Muscle of back (tissue), 11 donors: ENCODE measurements around the gene PHLDB2. TPM values are rescaled to one million over a fixed set of nuclear protein-coding genes. Genes with fewer than 3 reads are reported as not detected.
A peak's percentile ranks its signal among the peaks of the same experiment; 100 is the strongest.

ENCODE experiments used
- DNase-seq, 3 donors: peaks; one replicate each; pipeline versions ENCODE4 v3.0.0 to v3.0.0-alpha.2; 2013
- polyA plus RNA-seq, 10 donors: library from polyadenylated mRNA; unstranded; fragments of 120-200 nt; gene quantifications; one replicate each; pipeline ENCODE4 v1.2.1, GENCODE V29; 2013; ENCODE audit not compliant: insufficient read length in 10 of 10

The PHLDB2 gene
- polyA plus RNA-seq, 10 donors = 41.9 to 87.5 (median 61.0) TPM

GRCh38 chr3:111993038-111993437 is 134.0 kb downstream of the PHLDB2 start:
- DNase-seq = no peak

DNA sequence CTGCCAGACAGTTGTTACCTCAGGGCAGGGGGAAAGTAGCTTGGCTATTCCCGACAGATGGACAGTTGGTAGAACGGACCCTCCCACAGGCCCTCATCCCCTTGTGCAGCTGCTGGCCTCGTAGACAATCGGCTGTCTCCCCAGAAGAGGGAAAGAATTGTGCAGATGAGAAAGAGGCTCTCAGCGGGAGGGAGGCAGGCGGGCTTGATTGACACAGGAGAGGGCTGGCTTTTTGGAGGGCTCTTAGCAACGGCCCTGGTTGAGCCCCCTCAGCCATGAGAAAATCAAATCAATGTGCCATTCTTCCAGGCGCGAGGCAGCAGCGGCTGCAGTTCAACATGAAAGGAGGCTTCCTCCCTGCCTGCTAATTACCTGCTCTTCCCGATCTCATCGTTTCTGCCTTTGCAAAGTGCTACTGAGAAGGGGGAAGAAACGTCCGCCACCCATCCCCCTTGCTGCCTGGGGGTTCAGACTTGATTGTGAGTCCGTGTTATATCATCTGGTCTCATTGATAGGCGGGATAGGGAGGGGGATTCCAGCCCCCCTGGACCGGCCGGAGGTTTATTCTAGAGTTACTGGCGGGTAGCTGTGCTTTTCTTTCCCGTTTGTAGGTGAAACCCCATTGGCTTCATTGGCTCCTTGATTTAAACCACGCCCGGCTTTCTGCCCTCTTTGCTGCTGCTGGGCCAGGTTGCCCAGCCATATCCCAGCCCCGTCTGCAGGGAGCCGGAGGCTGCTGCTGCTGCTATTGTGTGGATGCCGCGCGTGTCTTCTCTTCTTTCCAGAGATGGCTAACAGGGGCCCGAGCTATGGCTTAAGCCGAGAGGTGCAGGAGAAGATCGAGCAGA is 139.8 kb downstream of the PHLDB2 start, which contains the start of gene TAGLN3:
Gene TAGLN3 (plus strand): TSS at position 287 of the 848 bp plus-strand sequence. CDS start 501 bp downstream, at position 788.
- peak in 2 of 3 donors; percentile 34 to 59 for DNase-seq

DNA sequence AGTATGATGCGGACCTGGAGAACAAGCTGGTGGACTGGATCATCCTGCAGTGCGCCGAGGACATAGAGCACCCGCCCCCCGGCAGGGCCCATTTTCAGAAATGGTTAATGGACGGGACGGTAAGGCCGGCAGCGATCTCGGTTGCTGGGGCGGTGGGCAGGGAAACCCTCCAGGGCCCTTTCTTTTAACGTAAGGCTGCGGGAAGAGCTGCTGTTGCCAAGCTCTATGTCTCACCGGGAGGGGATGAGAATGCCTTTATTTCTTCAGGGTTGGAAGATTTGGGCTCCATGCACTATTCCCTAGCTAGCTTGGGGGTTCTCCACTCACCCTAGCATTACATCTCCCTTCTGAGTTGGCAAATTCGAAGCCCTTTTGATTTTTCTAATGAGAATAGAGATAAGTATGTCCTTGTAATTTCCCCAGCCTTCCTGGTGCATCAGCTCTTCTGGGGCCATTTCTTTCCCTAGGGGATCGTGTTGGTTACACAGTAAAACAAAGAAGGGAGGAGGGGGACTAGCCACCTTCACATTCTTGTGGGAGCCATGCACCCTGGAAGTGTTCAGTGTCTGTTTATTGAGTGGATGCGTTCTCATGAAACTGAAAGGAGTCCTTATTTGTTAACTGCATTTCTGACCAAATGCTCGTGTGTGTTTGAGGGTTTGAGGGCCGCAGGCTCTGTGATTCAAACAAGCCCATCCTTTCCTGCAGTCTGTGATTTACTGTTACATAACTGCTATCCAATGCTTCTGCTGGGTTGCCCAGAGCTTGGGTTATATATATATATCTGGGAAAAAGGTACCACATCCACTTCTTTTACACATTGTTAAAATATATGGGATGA is 140.6 kb downstream of the PHLDB2 start:
- no peak for DNase-seq

DNA sequence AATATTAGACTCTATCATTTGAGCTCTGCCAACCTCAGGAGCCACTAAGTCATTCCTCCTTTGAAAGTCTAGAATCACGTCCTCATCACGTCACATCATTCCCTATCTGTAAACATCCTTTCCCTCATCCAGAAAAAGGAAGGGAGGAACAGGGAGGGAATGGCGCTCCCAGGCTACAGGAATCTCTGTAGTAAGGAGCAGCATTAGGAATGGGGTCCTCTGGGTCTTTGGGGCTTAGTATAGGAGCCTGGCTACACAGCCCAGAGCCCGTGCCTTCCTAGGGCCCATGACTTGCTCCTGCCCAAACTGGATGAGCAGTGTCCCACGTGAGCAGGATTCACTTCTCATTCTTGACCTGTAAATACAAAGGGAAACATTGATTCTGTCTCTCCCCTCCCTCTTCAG is 141.3 kb downstream of the PHLDB2 start:
- no peak for DNase-seq

DNA sequence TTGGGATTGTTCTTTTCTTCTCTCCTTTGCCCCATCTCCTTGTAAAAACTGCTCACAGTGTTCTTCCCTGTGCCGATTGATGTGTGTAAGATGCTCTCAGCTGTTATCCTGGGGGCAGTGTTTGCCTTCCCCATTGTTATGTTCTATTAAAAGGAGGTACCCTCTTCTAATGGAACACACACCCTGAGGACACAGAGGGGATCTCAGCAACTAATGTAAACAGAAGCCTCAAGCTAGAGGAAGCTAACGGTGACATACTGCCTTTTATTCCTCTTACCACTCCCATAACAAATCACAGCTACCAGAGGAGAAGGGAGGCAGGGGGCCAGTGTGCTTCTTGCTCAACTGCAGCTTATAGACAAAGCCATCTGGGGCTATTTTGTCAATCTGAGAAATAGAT is 141.9 kb downstream of the PHLDB2 start:
- DNase-seq = no peak

- DNase-seq = no peak
Measured at GRCh38 chr3:112001526-112001925, 142.5 kb downstream of the PHLDB2 start.

DNA sequence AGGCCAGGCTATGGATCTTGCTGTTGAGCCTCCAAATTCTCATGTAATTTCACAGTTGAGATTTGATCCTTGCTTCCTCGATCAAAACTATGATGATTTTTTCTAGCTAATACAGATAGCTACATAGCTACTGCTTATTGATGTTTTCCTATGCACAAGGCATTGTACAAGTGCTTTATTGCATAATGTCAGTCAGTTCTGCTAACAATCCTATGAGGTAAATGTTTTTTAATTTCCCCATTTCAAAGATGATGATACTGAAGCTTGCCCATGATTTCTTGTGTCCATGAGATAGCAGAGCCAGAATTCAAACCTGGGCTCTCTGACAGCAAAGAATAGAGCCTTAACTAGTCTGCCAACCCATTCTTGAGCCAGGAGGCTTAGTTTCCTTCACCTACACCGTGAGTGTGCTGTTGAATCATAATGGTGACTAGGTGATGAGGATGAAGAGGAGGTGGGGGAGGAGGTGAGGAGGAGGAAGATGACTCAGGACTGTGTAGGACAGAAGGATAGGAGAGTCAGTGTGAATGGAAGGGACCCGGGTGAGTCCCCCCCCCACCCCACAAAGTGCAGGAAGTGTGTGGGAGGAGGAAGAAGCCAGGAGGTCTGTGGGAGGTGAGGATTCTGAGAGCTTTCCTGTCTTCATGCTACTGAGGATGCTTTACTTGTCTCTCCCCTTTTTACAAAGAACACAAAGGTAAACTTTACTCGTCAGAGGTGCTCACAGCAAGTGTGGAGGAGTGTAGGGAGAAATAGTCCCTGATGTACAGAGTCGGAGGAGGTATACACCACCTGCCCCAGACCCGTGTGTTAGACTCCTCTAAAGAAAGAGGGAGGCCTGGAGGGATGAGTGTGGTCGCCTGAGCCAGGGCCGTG is 143.3 kb downstream of the PHLDB2 start:
- DNase-seq = no peak

- no peak for DNase-seq
Measured at GRCh38 chr3:112003321-112004080, 144.4 kb downstream of the PHLDB2 start.

- DNase-seq = no peak
Measured at GRCh38 chr3:112004187-112004586, 145.1 kb downstream of the PHLDB2 start.

GRCh38 chr3:112004669-112005068 is 145.6 kb downstream of the PHLDB2 start:
- DNase-seq = no peak

GRCh38 chr3:112005091-112005672 is 146.1 kb downstream of the PHLDB2 start:
- DNase-seq = no peak

GRCh38 chr3:112007633-112008032 is 148.6 kb downstream of the PHLDB2 start:
- DNase-seq = peak in 1 of 3 donors; percentile 35

- DNase-seq = no peak
Measured at GRCh38 chr3:112009670-112010069, 150.6 kb downstream of the PHLDB2 start.

DNA sequence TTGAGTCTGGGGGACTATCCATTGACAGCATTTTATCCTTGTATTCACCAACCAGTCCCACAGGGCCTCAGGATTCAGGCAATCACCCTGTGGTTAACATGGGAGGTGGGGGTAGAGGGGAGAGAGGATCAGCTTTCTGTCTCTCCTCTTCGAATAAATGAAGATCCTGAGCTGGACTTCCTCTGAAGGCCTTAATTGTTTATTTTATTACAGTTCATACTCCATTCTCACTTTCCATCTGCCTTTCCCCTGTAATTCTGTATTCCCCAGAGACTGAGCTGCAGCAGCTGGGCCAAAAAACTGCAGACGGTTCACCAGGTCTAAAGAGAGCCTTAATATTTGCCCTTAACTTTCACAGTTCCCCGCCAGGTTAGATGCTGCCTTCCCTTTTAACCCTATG is 151.6 kb downstream of the PHLDB2 start:
- DNase-seq = peak in 1 of 3 donors; percentile 34

DNA sequence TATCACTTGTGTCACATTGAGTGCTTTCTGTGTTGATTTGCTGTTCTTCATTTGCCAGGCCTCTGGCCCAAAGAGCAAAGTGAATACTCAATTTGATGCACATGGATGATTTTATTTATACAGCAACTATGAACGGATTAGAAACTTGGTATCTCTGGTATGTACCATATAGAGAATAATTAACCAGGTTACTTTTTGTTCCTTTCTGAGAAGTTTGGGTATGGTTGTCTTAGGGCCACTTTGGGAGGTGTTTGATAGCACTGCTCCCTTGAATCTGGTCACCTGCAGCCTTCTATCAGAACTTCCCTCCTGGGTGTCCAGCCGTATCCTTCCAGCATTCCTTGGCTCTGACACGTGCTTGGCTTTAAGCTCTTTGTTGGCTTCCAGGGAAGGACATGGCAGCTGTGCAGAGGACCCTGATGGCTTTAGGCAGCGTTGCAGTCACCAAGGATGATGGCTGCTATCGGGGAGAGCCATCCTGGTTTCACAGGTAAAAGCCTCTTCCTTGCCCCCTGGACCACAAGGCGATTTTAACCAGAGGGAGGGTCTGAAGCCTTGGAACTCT is 152.4 kb downstream of the PHLDB2 start:
- DNase-seq = peak in 1 of 3 donors; percentile 19

DNA sequence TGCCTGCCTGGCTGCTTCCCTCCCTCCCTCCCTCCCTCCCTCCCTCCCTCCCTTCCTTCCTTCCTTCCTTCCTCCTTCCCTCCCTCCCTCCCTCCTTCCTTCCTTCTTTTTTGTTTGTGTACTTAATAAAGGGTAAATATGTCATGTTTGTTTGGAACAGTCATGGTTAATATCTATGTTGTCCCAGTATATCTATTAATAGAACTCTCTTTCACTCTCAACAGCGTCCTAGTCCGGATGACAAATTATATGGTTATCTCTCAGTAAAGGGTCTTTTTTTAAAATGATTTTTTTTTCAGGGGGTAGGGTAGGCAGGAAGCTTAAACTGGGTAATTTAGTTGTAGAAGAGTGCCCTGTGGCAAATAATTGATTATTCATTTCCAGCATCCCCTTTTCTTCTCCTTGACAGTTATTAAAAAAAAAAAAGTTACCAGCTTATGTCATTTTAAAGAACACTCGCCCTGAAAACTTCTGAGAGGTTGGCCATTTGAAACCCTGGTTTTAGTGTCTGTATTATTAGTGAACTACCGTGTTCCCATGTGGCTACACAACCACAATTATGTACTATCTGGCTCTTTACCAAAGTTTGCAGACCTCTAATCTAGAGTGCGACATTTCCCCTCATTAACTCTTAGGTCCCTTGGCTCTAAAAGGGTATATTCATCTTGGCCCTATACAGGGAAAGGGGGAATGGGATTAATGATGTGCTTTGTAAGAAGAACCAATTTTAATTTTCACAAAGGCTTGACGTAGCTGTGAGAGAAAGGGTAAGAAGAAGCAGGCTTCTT is 153.3 kb downstream of the PHLDB2 start:
- no peak for DNase-seq

DNA sequence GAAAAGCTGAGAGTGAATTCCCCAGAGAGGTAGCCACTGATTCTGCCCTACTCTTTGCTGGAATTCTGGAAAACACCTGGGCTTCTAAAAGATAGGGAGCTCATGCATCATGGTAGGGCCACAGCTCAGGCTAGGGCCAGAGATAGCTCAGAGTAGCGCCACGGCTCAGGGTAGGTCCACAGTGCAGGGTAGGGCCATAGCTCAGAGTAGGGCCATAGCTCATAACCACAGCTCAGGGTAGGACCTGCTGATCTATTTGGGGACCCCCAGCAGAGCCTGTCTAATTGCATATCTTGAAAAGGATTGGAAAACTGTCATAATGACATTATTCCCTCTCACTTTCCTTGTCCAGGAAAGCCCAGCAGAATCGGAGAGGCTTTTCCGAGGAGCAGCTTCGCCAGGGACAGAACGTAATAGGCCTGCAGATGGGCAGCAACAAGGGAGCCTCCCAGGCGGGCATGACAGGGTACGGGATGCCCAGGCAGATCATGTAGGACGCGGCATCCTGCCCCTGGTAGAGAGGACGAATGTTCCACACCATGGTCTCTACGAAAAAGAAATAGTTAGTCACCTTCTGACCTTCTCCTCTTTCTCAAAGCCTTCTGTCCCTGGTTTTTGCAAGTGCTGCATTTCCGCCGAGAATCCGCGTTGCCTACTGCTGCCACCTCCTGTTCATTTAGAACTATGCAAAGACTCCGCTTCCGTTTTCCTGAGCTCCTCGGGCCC is 154.2 kb downstream of the PHLDB2 start:
- peak; percentile 62 to 85 (median 75) for DNase-seq

GRCh38 chr3:112013784-112014143 is 154.7 kb downstream of the PHLDB2 start:
- DNase-seq = no peak

- DNase-seq = no peak
Measured at GRCh38 chr3:112017091-112017490, 158.0 kb downstream of the PHLDB2 start.
